Right ventricle myocardium inferior (tissue), 1 donor: ENCODE measurements around the gene EEPD1. TPM values are rescaled to one million over a fixed set of nuclear protein-coding genes. Genes with fewer than 3 reads are reported as not detected.
A peak's percentile ranks its signal among the peaks of the same experiment; 100 is the strongest.
"Not testable (repeated sequence)": the region's sequence is repeated elsewhere in the genome, so short reads cannot be mapped to it uniquely, and the experiment has no call there.

Experiments used
- ATAC-seq: fragments of 200-7000 bp; cut with Tn5 transposase; one replicate; pipeline ENCODE4 v1.9.1; 2020; ENCODE audit warnings: mild to moderate bottlenecking, moderate library complexity
- DNase-seq: peaks from one replicate; pipeline ENCODE4 v3.0.0; 2021; ENCODE audit errors: missing footprints
- intact Hi-C: fragments of 100-400 bp; cut with DNase I; formaldehyde crosslinking; loops from one replicate; pipeline ENCODE4 v1.11.0; 2022
- total RNA-seq: library from RNA; stranded (reverse); fragmentation: NEBNext Ultra II Directional; extraction: Animal tissue kit (Norgen Biotek cat#: 25700); gene quantifications from one replicate; pipeline ENCODE4 v1.2.1, GENCODE V29; 2021
- donor health status: DM: no; HTN: yes; CAD: no; lungs with severe emphysema.

Gene EEPD1
- total RNA-seq, 1 donor from 2014 or later, result 11.5 TPM

DNA sequence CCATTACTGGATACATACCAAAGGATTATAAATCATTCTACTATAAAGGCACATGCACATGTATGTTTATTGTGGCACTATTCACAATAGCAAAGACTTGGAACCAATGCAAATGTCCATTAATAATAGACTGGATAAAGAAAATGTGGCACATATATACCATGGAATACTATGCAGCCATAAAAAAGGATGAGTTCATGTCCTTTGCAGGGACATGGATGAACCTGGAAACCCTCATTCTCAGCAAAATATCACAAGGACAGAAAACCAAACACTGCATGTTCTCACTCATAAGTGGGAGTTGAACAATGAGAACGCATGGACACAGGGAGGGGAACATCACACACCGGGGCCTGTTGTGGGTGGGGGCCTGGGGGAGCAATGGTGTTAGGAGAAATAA lies 27.4 kb upstream of the EEPD1 start:
- intact Hi-C loops, DNase-seq, ATAC-seq: not testable (repeated sequence)

DNA sequence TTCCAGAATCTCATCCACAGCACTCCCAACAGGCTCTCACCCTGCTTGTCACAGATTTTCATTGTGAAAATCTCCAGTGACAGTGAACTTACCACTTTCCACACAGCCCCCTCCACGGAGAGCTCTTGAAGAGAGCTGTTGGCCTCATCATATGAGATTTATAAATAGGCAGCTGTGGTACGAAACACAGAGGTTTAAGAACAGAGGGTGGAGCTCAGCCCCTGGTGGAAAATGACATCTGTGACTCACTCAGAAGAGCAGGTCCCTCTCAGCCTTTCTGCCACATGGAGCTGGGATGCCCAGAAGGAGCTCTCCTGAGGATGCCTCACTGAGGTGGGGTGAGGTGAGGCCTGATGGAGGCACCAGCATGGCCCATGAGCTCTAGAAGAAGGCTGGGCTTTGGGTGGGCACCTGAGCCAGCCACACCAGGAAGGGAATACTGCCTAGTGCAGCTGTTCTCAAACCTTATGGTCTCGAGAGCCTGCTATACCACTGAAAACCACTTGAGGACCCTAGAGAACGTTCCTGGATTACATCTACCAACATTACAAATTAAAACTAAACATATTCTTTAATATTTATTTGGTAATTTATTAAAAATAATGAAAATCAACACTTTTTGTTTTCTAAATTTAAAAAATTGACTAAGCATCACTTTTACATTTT lies 25.8 kb upstream of the EEPD1 start:
- ATAC-seq, result peak; percentile 46
- no peak for DNase-seq
- intact Hi-C loops, result no loop called here

DNA sequence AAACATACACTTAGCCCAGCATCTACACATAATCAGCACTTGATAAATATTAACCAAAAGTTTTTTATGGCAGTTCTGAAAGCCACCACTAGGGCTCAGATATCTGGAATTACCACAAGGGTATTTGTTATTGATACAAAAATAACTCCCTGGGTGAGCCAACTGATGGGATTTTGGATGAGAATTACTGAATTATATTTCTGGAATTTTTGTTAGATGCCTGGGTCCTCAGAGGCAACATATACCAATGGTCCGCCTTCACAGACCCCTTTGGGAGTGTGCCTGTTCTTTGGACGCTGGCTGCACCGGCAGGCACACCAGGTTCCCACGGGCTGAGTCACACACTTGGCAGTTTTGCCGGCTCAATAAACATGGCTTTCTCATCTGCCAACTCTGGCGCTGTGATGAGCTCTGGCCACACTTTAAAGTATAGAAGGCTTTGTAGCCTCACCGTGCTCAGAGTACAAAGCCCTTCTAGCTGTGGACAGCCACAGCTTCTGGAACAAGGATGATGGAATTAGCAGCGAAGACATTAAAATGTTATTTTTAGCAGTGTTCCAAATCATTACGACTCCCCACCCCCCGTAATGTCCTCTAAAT lies 24.5 kb upstream of the EEPD1 start:
- ATAC-seq, result peak; percentile 89
- intact Hi-C loops, result loop anchor here (1.0 kb wide), 1 partner anchor 24 kb away; no protein-coding TSS in a partner anchor
- DNase-seq, result peak; percentile 80

DNA sequence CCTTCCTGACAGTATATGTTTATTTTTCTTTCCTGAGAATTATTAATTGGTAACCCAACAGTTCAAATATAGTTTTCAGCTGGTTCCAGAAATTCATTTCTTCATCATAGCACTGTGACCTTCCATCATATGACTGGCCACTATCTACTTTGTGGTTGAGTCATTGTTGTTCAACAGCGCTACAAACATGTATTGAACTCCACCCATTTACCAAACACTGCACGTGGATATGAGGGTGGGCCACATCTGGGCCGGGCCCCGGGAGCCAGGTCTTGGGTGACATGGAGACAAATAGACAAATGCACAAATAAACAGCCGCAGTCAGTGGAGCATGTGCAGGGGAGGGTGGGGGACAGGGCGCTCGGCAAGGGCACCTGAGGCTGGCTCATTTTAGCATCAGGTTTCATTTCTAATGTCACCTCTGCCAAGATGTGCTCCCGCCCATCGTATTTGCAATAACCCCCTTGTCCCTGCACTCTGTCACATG lies 24.0 kb upstream of the EEPD1 start:
- intact Hi-C loops, result loop anchor here (1.0 kb wide), 1 partner anchor 23 kb away; no protein-coding TSS in a partner anchor
- DNase-seq, result no peak
- peak; percentile 31 for ATAC-seq

DNA sequence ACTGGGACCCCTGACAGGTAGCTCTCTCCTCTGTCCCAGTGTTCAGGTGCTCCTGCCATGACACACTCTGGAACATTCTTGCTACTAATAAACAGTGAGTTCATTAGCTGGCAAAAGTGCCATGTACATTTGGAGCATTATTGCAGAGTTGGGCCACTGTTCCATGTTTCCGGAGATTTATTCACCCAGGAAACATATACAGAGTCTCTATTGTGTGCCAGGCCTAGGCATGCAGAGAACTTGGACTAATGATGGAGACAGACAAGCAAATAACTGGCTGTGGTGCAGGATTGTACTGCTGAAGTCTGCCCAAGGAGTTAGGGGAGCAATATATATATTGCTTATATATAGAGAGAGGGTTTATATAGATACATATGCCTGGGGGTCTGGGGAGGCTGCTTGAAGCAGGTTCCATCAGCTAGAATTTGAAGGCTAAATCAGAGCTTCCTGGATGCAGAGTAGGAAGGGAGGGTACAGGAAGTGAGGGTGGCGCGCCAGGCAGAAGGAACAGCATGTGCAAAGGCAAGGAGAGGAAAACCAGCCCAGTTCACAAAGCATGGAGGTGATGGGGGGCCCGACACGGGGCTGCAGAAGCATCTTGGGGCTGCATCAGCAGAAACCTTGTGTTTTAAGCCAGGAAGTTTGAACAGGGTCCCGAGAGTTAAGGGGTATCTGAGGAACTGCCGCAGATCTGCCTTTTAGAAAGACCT lies 22.7 kb upstream of the EEPD1 start:
- intact Hi-C loops, result loop anchor here (2.0 kb wide), 1 partner anchor 78 kb away; no protein-coding TSS in a partner anchor
- no peak for ATAC-seq
- DNase-seq, result no peak

DNA sequence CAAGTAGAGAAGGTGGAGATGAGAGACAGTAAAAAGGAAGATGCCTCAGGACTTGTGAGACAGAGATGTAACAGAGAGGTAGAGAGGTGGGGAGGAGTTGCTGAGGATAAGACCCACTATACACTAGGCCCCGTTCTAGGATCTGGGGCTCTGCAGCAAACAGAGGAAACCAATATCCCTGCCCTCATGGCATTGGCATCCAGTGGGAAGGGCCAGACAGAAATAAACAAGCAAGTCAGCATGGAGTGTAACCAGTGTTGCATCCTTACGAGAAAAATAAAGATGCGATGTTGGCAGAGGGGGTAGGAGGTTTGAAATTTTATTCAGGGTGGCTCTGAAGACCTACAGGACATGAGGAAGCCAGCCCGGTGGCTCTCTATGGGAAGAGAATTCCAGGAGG lies 22.0 kb upstream of the EEPD1 start:
- ATAC-seq (peak; percentile 56), DNase-seq (no peak)
- intact Hi-C loops, result loop anchor here (2.0 kb wide), 1 partner anchor 78 kb away; no protein-coding TSS in a partner anchor

DNA sequence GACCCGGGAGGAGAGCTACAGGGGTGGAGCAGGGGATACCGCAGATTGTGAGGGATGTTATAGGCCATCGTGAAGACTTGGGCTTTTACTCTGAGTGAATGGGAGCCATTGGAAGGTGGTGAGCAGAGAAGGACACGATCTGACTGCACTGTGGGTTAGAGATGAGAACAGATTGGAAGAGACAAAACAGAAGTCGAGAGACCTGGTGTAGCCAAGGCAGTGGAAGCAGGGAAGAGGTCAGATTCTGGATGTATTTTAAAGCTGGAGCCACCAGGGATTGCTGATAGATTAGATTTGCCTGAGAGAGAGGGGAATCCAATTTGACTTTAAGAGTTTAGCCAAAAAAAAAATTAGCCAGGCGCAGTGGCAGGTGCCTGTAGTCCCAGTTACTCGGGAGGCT lies 21.6 kb upstream of the EEPD1 start:
- ATAC-seq (no peak), DNase-seq (no peak)
- intact Hi-C loops, result loop anchor here (2.0 kb wide), 1 partner anchor 77 kb away; no protein-coding TSS in a partner anchor

DNA sequence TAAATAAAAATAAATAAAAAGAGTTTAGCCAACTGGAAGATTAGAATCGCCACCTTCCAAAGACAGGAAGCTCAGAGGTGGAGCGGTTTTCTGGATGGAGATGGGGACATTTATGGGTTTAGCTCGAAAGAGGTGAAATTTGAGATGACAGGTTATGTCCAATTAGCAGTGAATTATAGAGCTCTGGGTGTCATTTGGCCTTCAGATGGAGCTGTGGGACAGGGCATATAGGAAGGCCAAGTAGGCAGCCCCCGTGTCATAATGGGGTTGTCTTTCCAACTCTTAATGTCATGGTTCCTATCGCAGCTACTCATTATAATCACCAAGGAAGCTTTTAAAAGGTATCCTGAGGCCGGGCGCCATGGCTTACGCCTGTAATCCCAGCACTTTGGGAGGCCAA lies 21.0 kb upstream of the EEPD1 start:
- no peak for ATAC-seq
- no peak for DNase-seq
- intact Hi-C loops, result no loop called here

DNA sequence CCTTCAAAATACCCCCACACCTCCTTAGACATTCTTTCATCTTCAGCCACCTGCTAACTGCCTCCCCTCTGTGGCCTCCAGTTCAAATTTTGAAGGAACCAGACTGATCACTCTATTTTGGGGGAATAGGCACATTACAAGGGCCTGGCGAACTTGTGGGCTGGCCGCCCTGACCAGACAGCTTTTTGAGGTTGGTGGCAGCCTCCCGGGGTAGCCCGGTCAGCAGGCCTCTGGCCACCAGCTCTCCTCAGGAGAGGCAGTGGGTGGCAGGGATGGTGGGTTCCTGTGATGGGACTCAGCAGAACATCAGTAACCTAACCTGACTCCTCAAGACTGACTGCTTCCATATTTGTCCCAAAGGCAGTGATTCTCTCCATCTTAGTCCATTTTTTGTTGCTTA lies 17.4 kb upstream of the EEPD1 start:
- DNase-seq, result no peak
- ATAC-seq, result no peak
- intact Hi-C loops, result no loop called here

DNA sequence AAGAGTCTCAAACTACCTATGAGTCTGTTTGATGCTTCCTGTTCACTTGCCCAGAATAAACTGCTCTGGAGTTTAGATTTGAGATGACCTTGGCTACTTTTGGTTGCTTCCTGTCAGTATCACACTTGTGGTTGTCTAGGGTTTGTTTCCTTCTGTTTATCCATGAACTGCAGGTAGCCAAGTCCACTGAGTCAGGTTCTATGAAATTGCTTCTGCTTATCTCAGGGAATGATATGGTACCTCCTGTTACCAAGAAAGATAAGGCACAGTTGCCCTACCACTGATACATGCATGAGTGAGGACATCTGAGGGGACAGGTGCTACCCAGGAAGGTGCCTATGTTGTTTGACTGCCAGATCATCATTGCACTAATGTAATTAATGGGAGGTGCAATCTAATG lies 15.8 kb upstream of the EEPD1 start:
- intact Hi-C loops, result no loop called here
- DNase-seq (no peak), ATAC-seq (peak; percentile 28)

DNA sequence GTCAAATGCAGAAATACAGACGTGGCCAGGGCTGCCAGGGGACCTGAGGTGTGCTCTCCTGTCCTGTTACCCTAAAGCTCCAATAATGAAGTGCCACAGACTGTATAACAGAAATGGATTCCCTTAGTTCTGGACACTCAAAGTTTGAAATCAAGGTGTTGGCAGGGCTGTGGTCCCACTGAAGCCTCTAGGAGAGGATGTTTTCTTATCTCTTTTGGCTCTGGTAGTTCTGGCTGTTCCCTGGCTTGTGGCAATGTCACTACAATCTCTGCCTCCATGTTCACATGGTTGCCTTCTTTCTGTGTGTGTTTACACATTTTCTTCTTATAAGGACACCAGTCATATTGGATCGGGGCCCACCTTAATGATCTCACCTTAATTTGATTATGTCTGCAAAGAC lies 15.3 kb upstream of the EEPD1 start:
- ATAC-seq (peak; percentile 46), DNase-seq (no peak)
- intact Hi-C loops, result no loop called here

DNA sequence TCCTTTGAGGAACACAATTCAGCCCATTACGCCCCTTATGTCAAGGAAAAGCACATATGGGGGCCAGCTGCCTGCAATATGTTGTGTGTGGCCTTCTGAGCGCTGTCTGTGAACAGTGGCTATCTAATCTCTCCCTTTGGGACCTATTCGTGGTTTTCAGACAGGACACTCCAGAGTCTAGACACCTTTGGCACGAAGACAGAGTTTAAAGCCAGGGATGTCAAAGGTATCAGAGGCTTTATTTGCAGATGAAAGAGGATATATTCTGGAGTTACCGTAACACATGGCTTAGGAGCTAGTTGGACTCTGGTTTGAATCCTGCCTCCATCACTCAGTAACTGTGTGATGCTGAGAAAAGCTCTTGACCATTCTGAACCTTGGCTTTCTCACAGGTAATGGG lies 14.8 kb upstream of the EEPD1 start:
- no peak for ATAC-seq

DNA sequence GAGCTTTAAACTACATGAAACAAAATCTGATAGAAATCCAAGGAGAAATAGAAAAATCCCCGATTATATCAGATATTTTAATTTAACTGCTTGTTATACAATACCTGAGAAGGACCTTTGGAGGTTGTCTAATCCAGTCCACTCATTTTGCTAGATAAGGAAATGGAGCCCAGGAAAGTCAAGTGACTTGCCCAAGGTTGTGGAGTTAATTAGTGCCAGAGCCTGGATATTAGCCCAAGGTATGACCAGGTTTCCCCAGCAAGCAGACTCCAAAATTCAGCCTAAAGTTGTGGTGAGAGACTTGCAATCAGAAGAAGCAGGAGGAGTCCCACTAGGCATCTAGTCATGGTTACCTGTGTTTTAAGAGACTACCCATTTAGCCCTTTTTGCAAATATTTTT lies 11.7 kb upstream of the EEPD1 start:
- ATAC-seq, result no peak
- intact Hi-C loops, result no loop called here
- DNase-seq, result no peak

More for the DNA sequence above, 14.8 kb upstream of the EEPD1 start:
- intact Hi-C loops, result no loop called here
- DNase-seq, result no peak

DNA sequence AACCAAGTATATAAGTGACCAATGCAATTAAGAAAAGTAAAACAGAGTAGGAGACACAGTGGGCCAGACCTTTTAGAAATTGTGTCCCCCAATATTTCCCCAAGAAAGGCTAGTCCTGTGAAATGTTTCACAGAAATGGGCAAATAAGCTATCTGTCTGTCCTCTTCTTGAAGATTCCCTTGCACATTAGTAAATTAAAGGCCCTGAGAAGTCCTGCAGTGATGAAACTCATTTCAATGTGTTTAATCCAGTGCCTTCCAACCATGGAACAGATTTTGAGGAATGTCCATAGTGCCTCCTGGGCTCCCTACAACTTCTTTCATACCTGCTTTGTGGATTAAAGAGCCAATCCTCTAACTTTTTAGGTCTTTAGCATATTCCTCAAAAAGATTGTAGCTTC lies 11.2 kb upstream of the EEPD1 start:
- intact Hi-C loops, result no loop called here

DNA sequence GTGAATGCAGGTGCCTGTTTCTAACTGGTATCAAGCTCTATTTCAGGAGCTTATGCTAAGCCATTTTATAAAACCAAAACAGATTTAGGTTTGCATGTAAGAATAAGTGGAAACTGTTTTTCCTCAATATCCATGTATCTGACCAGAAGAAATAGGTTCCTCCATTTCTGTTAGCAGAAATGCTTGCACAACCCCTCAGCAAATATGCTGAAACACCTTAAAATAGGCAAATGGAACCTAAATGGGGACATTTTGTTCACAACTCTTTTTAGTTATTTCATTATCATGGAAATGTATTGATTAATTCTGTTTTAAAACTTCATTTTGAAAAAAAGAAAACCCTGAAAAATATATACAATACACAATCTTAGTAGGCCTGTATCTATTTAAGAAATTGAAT lies 8.9 kb upstream of the EEPD1 start:
- ATAC-seq (no peak), DNase-seq (no peak)
- intact Hi-C loops, result no loop called here

More for the DNA sequence above, 11.2 kb upstream of the EEPD1 start:
- no peak for ATAC-seq
- DNase-seq, result no peak

DNA sequence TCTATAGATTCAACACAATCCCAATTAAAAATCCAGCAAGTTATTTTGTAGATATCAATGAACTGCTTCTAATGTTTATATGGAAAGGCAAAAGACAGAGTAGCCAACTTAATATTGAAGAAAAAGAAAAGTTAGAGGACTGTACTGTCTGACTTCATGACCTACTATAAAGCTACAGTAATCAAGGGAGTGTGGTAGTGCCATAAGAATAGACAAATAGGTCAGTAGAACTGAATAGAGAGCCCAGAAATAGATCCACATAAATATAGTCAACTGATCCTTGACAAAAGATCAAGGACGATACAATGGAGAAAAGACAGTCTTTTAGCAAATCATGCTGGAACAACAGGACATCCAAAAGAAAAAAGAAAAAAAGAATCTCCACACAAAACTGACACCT lies 7.4 kb upstream of the EEPD1 start:
- DNase-seq (no peak), ATAC-seq (no peak)
- intact Hi-C loops, result no loop called here

DNA sequence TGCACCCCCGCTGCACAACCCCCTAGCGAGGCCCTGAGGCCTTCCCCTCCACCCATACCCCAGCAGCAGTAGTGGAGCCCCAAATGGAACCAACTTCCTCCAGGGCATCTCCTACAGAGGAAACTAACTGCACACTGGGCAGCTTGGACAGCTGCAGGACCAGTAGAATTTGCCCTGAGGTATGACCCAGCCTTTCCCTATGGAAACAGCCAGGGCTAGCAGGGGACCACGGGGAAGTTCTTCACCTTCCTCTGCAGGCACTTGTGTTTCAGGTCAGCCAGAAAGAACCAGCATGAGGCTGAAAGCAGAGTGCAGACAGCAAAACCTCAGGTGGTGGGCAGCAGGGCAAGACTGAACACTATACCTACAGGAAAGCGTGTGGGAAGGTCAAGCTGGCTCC lies 5.7 kb upstream of the EEPD1 start:
- no peak for DNase-seq
- ATAC-seq, result no peak
- intact Hi-C loops, result no loop called here

DNA sequence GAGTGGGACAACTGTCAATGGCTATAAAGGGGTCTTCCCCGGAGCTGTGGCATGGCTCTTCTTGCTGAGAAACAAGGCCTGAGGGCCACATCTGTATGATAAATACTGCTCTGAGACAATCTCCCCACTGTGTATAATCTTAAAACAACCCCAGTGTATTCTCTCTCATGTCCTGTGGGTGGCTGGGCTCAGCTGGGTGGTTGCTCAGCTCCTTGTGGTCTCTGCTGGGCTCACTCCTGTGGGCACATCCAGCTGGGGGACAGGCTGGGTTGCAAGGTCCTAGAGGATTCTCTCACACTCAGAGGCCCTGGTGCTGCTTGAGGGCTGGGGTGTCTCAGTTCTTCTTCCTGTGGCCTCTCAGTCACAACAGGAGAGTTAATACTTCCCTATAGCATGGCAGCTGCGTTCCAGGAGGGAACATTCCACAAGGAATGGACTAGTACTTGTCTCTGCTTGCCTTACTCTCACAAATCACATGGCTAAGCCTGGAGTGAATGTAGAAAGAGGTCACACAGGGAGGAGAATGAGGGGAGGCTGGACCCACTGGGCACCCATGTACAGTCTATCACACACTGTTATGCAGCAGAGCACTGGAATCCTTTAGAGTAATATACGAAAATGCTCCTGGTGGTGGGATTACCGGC lies 4.5 kb upstream of the EEPD1 start:
- no peak for DNase-seq
- intact Hi-C loops, result no loop called here
- no peak for ATAC-seq

DNA sequence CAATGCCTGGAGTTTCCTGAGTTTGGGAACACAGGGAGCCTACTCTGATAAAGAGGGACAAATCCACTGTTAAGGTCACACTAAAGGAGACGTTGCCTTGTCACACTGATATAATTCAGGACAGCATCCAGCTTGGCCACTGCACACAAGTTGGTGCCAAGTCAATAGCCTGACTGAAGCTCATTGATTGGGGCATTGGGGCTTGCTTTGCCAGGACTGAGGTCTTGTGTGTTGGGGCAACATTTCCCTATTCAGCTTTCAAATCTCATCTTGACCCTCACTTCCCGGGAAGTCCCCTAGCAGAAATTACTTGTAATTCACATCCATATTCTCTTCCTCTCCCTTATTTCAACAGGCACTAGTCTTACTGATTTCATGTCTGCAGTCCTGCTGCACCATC lies 3.8 kb upstream of the EEPD1 start:
- intact Hi-C loops, DNase-seq, ATAC-seq: not testable (repeated sequence)
